Activated T-helper 1 cell treated with anti-CD3 and anti-CD28 coated beads, Interleukin-2, amount 50 U/mL, for 16 hours (primary cell): ENCODE measurements around the gene C1QTNF12.
"Not testable (repeated sequence)": the region's sequence is repeated elsewhere in the genome, so short reads cannot be mapped to it uniquely, and the experiment has no call there.

Experiments
- DNase-seq, 2 donors: peaks; one replicate each; pipeline ENCODE4 v3.0.0-alpha.2; 2020; ENCODE audit warnings: low read depth in 1 of 2, low spot score in 1 of 2

Gene C1QTNF12

DNA sequence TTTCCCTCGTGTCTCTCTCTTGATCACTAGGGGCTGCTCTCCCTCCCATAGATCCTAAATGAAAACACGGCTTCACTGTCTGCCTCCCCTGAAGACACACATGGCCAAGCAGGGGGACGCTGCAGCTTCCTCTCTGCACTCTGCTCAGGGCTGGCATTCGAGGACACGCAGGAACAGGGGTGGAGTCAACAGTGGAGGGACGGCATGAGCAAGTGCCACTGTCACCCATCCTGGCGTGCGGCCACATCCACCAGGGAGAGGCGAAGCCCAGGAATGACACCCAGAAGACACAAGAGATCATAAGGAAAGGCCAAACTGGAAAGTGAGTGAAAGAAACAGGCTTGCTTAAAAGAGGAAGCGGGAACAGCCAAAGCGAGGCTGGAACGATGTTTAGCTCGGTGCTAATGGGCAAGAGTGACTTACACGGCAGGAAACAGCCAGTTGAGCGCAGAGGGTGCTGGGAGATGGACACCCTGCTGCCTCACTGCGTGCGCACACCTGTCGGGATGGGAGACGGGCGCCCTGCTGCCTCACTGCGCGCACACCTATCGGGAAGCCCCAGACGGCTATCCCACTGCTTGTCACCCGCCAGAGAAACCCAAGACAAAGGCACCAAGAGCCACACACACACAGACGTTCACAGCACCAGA, 13.6 kb upstream of the C1QTNF12 start:
- no peak for DNase-seq

DNA sequence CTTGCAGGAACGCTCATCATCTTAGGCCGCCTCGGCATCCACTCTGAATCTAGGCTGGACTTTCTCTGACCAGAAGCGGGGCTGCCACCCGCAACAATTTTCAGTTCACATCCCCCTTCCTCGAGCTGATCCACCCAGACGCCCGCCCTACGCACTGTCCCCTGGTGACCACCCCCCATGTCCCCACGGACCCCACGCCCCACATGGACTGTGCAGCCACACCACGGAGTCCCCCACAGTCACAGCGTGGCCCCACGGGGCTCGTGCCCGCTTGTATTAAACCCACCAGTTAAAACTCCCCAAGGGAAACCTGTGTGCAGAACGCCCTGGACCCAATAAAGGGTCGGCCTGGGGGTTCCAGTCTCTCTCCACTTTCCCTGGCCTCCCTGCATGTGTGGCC, 13.0 kb upstream of the C1QTNF12 start:
- no peak for DNase-seq

GRCh38 chr1:1259119-1259488, 12.6 kb upstream of the C1QTNF12 start:
- DNase-seq = no peak

DNA sequence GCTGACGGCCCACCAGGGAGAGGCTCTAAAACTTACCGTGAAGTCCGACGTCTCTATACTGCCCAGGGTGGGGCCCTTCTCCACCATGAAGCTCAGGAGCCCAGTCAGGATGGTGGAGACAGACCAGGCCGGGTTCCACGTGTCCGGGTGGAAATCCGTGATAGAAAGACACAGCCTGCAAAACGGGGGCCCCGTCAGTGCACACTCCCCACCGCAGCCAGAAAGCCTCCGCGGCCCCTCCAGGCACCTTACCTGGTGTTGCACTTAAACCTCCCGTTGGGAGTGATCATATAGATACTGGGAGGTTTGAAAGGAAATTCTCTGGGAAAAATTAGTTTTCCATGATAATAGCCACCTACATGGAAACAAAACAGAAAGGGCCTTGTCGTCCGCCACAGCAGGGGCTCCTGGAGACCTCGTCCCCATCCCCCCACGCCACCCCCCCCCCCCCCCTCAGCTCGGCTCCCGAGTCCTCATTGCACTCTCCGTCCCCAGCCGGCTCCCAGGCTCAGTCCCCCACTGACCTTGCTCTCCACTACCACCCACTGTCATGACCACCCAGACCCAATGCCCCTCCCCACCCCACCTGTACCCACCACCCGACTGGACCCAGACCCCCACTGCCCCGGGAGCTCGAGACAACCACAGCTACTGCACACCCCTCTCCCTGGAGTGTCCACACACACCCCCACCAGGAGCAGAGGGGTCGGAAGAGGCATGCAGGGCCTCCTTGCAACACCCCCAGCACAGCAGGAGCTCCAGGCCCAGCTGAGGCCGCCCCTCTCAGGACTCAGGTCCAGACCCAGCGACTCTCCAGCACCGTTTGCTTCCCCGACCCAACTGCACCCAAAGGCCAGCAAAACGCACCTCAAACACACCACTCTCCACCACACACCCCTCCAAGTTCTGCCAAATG, 10.7 kb upstream of the C1QTNF12 start:
- DNase-seq = no peak

GRCh38 chr1:1255611-1256010, 9.1 kb upstream of the C1QTNF12 start:
- DNase-seq = no peak

DNA sequence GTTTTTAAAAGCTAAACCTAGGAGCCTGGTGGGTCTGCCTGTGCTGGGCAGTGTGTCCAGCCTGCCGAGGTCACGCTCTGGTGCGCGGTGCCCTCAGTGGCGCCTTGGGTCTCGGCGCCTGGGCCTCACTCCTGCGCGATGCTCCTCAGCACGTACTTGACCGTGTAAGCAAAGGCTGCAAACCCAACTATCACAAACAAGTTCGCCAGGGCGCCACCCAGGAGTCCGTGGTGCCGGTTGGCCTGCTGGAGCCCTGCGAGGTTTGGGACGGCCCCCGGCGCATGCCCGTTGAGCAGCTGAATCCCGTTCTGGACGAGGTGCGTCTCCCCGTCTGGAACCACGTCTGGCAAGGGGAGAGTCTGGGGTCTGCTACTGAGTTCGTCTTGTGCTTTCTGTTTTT, 8.6 kb upstream of the C1QTNF12 start:
- DNase-seq = no peak

GRCh38 chr1:1254667-1254998, 8.1 kb upstream of the C1QTNF12 start:
- DNase-seq = no peak

DNA sequence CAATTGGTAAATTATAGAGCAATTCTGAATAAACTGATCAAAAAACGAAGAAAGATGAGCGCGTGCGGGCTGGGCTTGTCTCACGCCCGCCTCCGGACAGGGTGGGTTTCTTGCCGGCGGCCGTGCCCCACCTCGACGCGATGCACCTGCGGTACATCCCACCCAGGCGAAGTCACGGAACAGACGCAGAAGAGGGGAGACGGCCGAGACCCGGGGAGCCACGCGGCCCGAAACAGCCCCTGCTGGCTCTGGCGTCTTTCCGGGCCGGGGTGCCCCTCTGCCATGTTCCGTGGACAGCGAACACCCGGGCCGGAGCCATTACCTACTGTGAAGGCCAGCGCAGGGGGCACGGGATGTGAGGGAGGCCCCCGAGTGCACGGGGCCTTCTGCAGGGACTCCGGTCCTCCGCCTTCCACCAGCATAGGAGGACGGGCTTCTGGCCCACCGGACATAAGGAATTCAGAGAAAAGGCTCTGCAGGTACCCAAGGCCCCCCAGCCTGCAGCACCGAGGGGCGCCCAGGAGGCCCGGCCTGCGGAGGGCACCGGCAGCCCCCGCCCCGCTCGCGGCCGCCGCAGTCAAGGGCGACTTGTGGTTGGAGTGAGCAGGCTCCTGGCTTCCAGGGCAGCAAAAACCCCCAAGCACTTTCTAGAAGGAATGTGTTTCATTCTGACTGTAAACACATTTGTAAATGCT, 7.6 kb upstream of the C1QTNF12 start:
- DNase-seq = no peak

DNA sequence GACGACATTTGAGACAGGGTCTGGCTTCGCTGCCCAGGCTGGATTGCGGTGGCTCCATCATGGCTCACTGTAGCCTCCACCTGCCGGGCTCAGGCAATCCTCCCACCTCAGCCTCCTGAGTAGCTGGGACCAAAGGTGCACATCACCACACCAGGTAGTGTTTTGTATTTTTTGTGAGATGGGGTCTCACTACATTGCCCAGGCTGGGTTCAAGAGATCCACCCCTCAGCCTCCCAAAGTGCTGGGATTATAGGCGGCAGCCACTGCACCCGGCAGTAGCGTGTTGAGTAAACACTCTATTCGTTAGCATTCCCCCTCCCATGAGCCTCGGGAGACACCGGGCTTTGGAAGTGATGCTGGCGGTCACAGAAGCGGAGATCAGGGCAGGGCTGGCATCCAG, 6.8 kb upstream of the C1QTNF12 start:
- no peak for DNase-seq

- peak; percentile 31 to 61 for DNase-seq
These were observed 4.3 kb upstream of the C1QTNF12 start for GRCh38 chr1:1250786-1251284.

DNA sequence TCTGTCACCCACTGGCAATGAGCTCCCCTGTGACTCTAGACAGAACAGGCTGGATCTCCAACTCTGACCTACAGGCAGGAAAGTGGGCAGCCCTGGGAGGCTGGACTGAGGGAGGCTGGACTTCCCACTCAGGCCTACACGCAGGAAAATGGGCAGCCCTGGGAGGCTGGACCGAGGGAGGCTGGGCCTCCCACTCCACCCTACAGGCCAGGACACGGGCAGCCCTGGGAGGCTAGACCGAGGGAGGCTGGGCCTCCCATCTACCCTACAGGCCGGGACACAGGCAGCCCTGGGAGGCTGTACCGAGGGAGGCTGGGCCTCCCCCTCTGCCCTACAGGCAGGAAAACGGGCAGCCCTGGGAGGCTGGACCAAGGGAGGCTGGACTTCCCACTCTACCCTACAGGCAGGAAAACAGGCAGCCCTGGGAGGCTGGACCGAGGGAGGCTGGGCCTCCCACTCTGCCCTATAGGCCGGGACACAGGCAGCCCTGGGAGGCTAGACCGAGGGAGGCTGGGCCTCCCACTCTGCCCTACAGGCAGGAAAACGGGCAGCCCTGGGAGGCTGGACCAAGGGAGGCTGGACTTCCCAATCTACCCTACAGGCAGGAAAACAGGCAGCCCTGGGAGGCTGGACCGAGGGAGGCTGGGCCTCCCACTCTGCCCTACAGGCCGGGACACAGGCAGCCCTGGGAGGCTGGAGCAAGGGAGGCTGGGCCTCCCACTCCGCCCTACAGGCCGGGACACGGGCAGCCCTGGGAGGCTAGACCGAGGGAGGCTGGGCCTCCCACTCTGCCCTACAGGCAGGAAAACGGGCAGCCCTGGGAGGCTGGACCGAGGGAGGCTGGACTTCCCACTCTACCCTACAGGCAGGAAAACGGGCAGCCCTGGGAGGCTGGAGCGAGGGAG, 1.7 kb upstream of the C1QTNF12 start:
- DNase-seq = not testable (repeated sequence)

- no peak for DNase-seq
These were observed 905 bp upstream of the C1QTNF12 start for GRCh38 chr1:1247341-1247913.

DNA sequence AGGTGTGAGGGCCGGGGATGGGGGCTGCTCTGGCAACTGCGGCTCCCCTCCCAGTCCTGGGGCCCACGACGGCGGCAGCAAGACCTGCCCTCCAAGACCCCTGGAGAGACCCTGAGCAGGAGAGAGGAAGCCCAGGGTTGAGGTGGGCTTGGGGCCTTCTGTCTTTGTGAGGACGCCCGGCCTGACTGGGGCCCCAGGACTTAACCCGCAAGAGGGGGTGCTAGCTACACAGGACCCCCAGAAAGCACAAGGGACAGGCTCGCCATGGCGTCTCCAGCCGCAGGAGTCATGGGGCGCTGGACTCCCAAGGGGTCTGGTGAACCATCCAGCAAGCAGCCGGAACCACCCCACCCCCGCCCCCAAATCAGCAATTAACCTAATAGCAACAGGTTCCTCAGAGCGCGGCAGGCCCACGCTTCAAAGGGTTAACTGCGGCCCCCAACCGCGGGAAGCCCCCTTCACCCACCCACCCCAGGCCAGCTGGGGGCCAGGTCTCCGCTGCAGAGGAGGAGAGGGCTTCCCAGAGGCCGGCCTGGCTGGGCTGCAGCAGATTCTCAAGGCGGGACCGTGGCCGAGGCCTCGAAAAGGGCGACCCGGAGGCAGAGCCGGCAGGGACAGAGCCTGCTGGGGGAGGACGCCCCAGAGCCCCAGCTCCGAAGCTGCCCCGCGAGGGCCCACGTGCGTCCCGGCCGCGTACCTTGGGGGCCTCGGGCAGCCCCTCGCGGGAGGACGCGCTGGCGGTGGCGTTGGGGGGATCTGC, 525 bp downstream of the C1QTNF12 start:
- DNase-seq = no peak

DNA sequence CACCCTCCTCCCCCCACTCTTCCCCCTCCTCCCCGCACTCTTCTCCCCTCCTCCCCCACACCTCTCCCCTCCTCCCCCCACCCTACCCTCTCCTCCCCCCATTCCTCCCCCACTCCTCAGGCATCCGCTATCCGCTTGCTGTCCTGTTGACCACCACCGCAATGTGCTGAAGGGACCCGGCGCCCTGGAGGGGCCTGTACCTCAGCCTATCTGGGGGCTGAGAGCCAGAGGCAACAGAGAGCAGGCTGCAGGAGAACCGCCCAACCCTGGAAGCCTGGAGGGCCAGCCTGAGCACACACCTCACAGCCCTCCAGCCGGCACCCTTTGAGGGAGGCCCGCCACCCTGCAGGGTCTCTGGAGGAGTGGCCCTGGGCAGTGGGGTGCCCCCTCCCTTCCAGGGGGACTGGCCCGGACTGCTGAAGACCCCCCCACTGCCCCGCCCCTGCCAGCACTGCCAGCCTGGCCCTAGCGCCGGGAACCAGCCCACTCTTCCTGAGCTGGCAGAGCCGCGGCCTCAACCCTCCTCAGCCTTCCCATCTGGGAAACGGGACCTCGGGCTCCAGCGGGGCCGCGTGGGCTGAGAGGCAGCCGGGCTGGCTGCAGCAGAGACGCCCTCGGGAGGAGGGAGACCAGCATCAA, 1.2 kb downstream of the C1QTNF12 start:
- no peak for DNase-seq

- DNase-seq = no peak
These were observed 2.2 kb downstream of the C1QTNF12 start for GRCh38 chr1:1244192-1244811.

- DNase-seq = no peak
These were observed 2.7 kb downstream of the C1QTNF12 start for GRCh38 chr1:1243807-1244191.

DNA sequence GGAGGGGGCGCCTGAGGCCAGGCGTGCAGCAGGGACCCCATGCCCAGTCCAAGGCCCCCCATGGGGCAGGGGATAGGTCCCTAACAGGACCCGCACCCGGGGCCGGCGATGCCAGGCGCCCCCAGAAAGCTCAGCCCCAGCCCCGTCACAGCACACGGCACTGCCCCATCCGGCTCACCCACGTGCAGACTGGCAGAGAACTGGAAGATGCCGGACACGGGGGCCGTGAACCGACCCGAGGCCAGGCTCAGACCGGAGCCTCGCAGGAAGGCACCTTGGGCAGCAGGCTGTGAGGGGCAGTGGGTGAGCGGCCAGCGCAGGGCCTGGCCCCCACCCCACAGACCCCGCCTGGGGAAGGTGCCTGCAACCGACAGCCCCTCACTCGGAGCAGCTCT, 3.3 kb downstream of the C1QTNF12 start:
- DNase-seq = no peak

DNA sequence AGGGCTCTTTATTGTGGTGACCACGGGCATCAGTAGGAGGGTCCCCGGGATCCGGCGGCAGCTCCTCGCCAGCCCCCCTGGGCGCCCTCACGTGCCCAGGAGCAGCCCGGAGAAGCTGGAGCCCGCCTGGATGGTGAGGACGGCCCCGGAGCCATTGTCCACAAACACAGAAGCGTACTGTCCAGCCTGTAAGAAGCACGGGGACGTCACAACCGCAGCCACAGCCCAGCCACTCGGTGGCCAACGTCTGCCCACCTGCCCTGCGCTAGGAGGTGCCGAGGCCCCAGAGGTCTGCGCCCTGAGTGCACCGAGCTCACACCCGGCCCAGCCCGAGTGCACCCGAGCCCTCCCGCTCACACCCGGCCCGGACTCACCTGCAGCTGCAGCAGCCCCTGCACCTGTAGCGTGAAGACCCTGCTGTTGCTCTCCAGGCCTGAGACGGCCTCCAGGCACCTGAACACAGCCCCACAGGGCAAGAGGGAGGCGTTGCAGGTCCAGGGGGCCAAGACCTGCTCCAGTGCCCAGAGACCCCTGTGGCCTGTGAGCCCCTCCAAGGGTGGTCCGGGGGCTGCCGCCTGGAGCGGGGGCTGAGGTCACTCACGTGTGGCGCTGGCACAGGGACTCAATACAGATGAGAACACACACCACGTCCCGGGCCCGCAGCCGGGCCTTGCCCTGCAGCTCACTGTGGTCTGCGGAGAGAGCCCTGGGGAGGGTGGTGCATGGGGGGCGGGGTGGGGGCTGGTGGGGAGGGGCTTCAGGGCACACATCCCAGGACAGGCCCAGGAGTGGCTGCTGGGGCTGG, 3.9 kb downstream of the C1QTNF12 start:
- DNase-seq = no peak
